A549 (cell line): ENCODE measurements around the gene PTTG1IP. TPM values are rescaled to one million over a fixed set of nuclear protein-coding genes. Genes with fewer than 3 reads are reported as not detected.

Experiments used
- ATAC-seq, 2 experiments: fragments of 200-7000 bp in 1 of 2; fragments of >200 bp in 1 of 2; cut with Nextera tagmentation in 1 of 2; cut with Tn5 transposase in 1 of 2; 3 replicates each; pipeline versions ENCODE4 v1.8.0 to v1.9.1; 2018 to 2020; ENCODE audit warnings: mild to moderate bottlenecking in 1 of 2, moderate library complexity in 1 of 2
- CTCF ChIA-PET: fragments of 300-600 bp; sonication (Branson Sonifier 250); formaldehyde crosslinking; extraction: SDS; loops from one replicate; lab custom pipeline; 2021; ENCODE audit warnings: antibody characterized with exemption, inconsistent platforms; lab: Yijun Ruan, JAX
- POLR2A ChIA-PET: fragments of 350-600 bp; formaldehyde crosslinking; extraction: SDS; loops from one replicate; lab custom pipeline; 2021; ENCODE audit warnings: antibody characterized with exemption, inconsistent platforms; lab: Yijun Ruan, JAX
- DNase-seq, 2 experiments: peaks; one replicate each; pipeline versions ENCODE4 v3.0.0 to v3.0.0-alpha.2; 2011 to 2016; ENCODE audit warnings: low read depth in 1 of 2, low spot score in 1 of 2
- FAIRE-seq: peaks from 2 replicates; lab custom pipeline; 2011; peaks lifted over from hg19 to GRCh38; lab: Jason Lieb, UNC
- H3K27ac ChIP-seq, 2 experiments: fragments of >200 bp; sonication (Bioruptor Twin); formaldehyde crosslinking; 3 replicates each; pipeline ENCODE4 v1.5.1; 2016 to 2017
- H3K4me1 ChIP-seq: fragments of >200 bp; sonication (Bioruptor Twin); formaldehyde crosslinking; 3 replicates; pipeline ENCODE4 v1.6.1; 2016
- H3K4me2 ChIP-seq: fragments of >200 bp; sonication (Bioruptor Twin); formaldehyde crosslinking; 3 replicates; pipeline ENCODE4 v1.6.1; 2016
- H3K4me3 ChIP-seq: fragments of >200 bp; sonication (Bioruptor Twin); formaldehyde crosslinking; 3 replicates; pipeline ENCODE4 v1.5.1; 2016
- H3K9me3 ChIP-seq: fragments of >200 bp; sonication (Bioruptor Twin); formaldehyde crosslinking; 3 replicates; pipeline ENCODE4 v1.6.1; 2016
- BHLHE40 ChIP-seq: IDR thresholded peaks from 2 replicates; pipeline ENCODE4 v1.6.1; 2012; ENCODE audit warnings: low read depth, low read length, inconsistent platforms
- CBX8 ChIP-seq: fragments of 200-600 bp; sonication (generic); IDR thresholded peaks from 2 replicates; pipeline ENCODE4 v1.6.1; 2016
- CHD2 ChIP-seq: fragments of 150-350 bp; IDR thresholded peaks from 2 replicates; pipeline ENCODE4 v1.6.1; 2014; ENCODE audit warnings: low read length; ENCODE audit not compliant: partially characterized antibody
- EP300 ChIP-seq, 2 experiments: fragments of >200 bp; sonication (Bioruptor Twin); formaldehyde crosslinking; IDR thresholded peaks; 2 replicates in 1 of 2; 3 replicates in 1 of 2; pipeline ENCODE4 v1.6.1; 2016 to 2017
- FOSB ChIP-seq: fragments of 250-450 bp; sonication (Bioruptor Pico); IDR thresholded peaks from 2 replicates; pipeline ENCODE4 v1.5.0; 2020; ENCODE audit warnings: mild to moderate bottlenecking, moderate library complexity
- GATA3 ChIP-seq: IDR thresholded peaks from 2 replicates; pipeline ENCODE4 v1.6.1; 2012; ENCODE audit warnings: borderline replicate concordance
- HES2 ChIP-seq: fragments of >200 bp; sonication (Bioruptor Twin); formaldehyde crosslinking; IDR thresholded peaks from 2 replicates; pipeline ENCODE4 v1.6.1; 2016
- HEYL ChIP-seq: fragments of 250-450 bp; sonication (Bioruptor Pico); IDR thresholded peaks from 2 replicates; pipeline ENCODE4 v1.8.0; 2021; ENCODE audit warnings: mild to moderate bottlenecking, moderate library complexity
- HOXA7 ChIP-seq: fragments of 250-450 bp; sonication (Bioruptor Pico); IDR thresholded peaks from 2 replicates; pipeline ENCODE4 v1.5.0; 2020; ENCODE audit warnings: mild to moderate bottlenecking, moderate library complexity
- HOXB5 ChIP-seq: fragments of 250-450 bp; sonication (Bioruptor Pico); IDR thresholded peaks from 2 replicates; pipeline ENCODE4 v1.5.0; 2020; ENCODE audit warnings: mild to moderate bottlenecking, moderate library complexity
- JUNB ChIP-seq: fragments of >200 bp; sonication (Bioruptor Twin); formaldehyde crosslinking; IDR thresholded peaks from 2 replicates; pipeline ENCODE4 v1.6.1; 2016
- KDM1A ChIP-seq: fragments of 200-600 bp; sonication (generic); IDR thresholded peaks from 2 replicates; pipeline ENCODE4 v1.6.1; 2016; ENCODE audit warnings: low read depth, mild to moderate bottlenecking
- MAFK ChIP-seq: fragments of 450-650 bp; IDR thresholded peaks from 2 replicates; pipeline ENCODE4 v1.6.1; 2014; ENCODE audit not compliant: partially characterized antibody
- PBX3 ChIP-seq: IDR thresholded peaks from 2 replicates; pipeline ENCODE4 v1.6.1; 2012
- PHF8 ChIP-seq: fragments of 200-600 bp; sonication (generic); IDR thresholded peaks from 2 replicates; pipeline ENCODE4 v1.6.1; 2016; ENCODE audit warnings: low read depth, mild to moderate bottlenecking, antibody characterized with exemption, moderate library complexity, borderline replicate concordance
- POLR2A ChIP-seq: IDR thresholded peaks from 2 replicates; pipeline ENCODE4 v1.6.1; 2012; ENCODE audit warnings: mild to moderate bottlenecking, low read length
- POLR2AphosphoS2 ChIP-seq: conservative IDR thresholded peaks from 2 replicates; pipeline ENCODE4 v1.6.1; 2012; ENCODE audit warnings: low read length, improper control_type of control experiment, inconsistent platforms
- RAD21 ChIP-seq, 2 experiments: fragments of >200 bp in 1 of 2; sonication (Bioruptor Twin) in 1 of 2; formaldehyde crosslinking in 1 of 2; IDR thresholded peaks in 1 of 2; conservative IDR thresholded peaks in 1 of 2; 2 replicates in 1 of 2; 3 replicates in 1 of 2; pipeline ENCODE4 v1.6.1; 2012 to 2018; ENCODE audit warnings: inconsistent platforms in 1 of 2
- TP53 ChIP-seq: fragments of 250-450 bp; sonication (Bioruptor Pico); IDR thresholded peaks from 2 replicates; pipeline ENCODE4 v1.5.0; 2021; ENCODE audit warnings: mild to moderate bottlenecking, moderate library complexity
- WGBS: methylation state at CpG from one replicate; pipeline ENCODE4 v1.1.6; 2017; ENCODE audit errors: missing lambda C conversion rate; 5-methylcytosine and 5-hydroxymethylcytosine counted together
- polyA plus RNA-seq, 4 experiments: library from polyadenylated mRNA; depleted of rRNA in 3 of 4; stranded (reverse); fragments of >200 nt; fragmentation: RNase III in 1 of 4; extraction: RNeasy Plus Mini Kit Qiagen cat#74134 plus additional on column Dnase treatment in 1 of 4; gene quantifications; 2 replicates in 3 of 4; 3 replicates in 1 of 4; pipeline ENCODE4 v1.2.3, GENCODE V29; 2011 to 2017

The PTTG1IP gene
- polyA plus RNA-seq, 2 of the 4 experiments (the other 2 are of a cell fraction) = 98.7 to 99.4 TPM

GRCh38 chr21:44804762-44805161, 68.7 kb downstream of the PTTG1IP start:
- no peak for TF ChIP-seq EP300 (IDR thresholded peaks at IDR 0.05)
- no peak for TF ChIP-seq PBX3
- TF ChIP-seq HES2 = no peak
- no peak for TF ChIP-seq JUNB
- TF ChIP-seq MAFK = no peak
- no peak for FAIRE-seq
- no peak for ATAC-seq
- peaks cover 16% of the 10 kb centered on the region; the same call in 2 of the 3 replicates for H3K4me1 ChIP-seq
- WGBS = 95% methylated on average over 6 of the region's 6 CpGs
- H3K27ac ChIP-seq = no peak overlapping the region
- H3K4me3 ChIP-seq = no peak overlapping the region
- ChIA-PET POLR2A (interaction anchor here (1.0 kb wide), 1 partner anchor 13 kb away, joined by 3 read pairs; the partner anchor contains the start of gene SUMO3), CTCF (interaction anchor here (0.9 to 2.5 kb wide), 3 partner anchors 10 to 68 kb away, joined by 3 to 13 read pairs (median 4); no protein-coding TSS in a partner anchor)
- H3K4me2 ChIP-seq = no peak overlapping the region
- no peaks in the 10 kb centered on the region for H3K9me3 ChIP-seq
- DNase-seq = no peak

- no peak overlapping the region for H3K4me3 ChIP-seq
- H3K4me1 ChIP-seq = peaks cover 17% of the 10 kb centered on the region; the same call in 2 of the 3 replicates
- POLR2A ChIA-PET = no interaction called here
- CTCF ChIA-PET = interaction anchor here (1.1 kb wide), 1 partner anchor 10 kb away, joined by 3 read pairs; no protein-coding TSS in a partner anchor
- H3K9me3 ChIP-seq = no peaks in the 10 kb centered on the region
- H3K27ac ChIP-seq = no peak overlapping the region
- FAIRE-seq (no peak), ATAC-seq (no peak), DNase-seq (no peak)
- H3K4me2 ChIP-seq = no peak overlapping the region
- WGBS = 81% methylated on average over 2 of the region's 3 CpGs
- TF ChIP-seq CHD2 (no peak), BHLHE40 (no peak), KDM1A (no peak), FOSB (CRISPR knock-in tag) (no peak), MAFK (no peak), TP53 (CRISPR knock-in tag) (no peak), POLR2AphosphoS2 (no peak), POLR2A (no peak), HEYL (CRISPR knock-in tag) (no peak), HOXA7 (CRISPR knock-in tag) (no peak), HOXB5 (CRISPR knock-in tag) (no peak), PHF8 (no peak), GATA3 (no peak), RAD21 (conservative IDR thresholded peaks at IDR 0.05 in 1 of 2, IDR thresholded peaks at IDR 0.05 in 1 of 2) (no peak), CBX8 (no peak)
These were observed 69.8 kb downstream of the PTTG1IP start for GRCh38 chr21:44803651-44804050.

- POLR2A ChIA-PET = interaction anchor here (1.0 to 2.1 kb wide), 6 partner anchors 9 to 125 kb away, joined by 4 to 9 read pairs (median 6); partner anchors contain the start of genes PTTG1IP and SUMO3
- Histone ChIP-seq H3K27ac (peak overlapping the region; percentile 86 to 98), H3K9me3 (no peaks in the 10 kb centered on the region), H3K4me1 (peaks cover 17% of the 10 kb centered on the region; the same call in 2 of the 3 replicates), H3K4me3 (peak overlapping the region; percentile 91), H3K4me2 (peak overlapping the region; percentile 84)
- TF ChIP-seq GATA3 (no peak), BHLHE40 (no peak), MAFK (no peak)
- DNase-seq (peak in 1 of 2 experiments; percentile 12), FAIRE-seq (no peak), ATAC-seq (peak; percentile 44 to 58; a peak in 5 of 6 replicates)
- CTCF ChIA-PET = interaction anchor here (1.1 to 1.8 kb wide), 2 partner anchors 9 to 73 kb away, joined by 3 to 6 read pairs; no protein-coding TSS in a partner anchor
- WGBS = 46% methylated on average over 18 of the region's 32 CpGs
These were observed 70.9 kb downstream of the PTTG1IP start for GRCh38 chr21:44802396-44803153.
